GM11168 (cell line): Measurements from ENCODE around the gene SRSF10.
"Not testable (repeated sequence)": the region's sequence is repeated elsewhere in the genome, so short reads cannot be mapped to it uniquely, and the experiment has no call there.

ENCODE experiments used
- in situ Hi-C: fragments of 300-500 bp; cut with MboI; formaldehyde crosslinking; loops from one replicate; pipeline ENCODE4 v1.12.0; 2022; ENCODE audit warnings: low sequenced_read_pairs; ENCODE audit not compliant: unreplicated experiment

Gene SRSF10

GRCh38 chr1:23999156-23999671 is 19.1 kb upstream of the SRSF10 start:
- in situ Hi-C loops, result no loop called here

- in situ Hi-C loops, result no loop called here
Observed at GRCh38 chr1:23997812-23998211, 17.7 kb upstream of the SRSF10 start.

GRCh38 chr1:23996700-23997229 is 16.6 kb upstream of the SRSF10 start:
- in situ Hi-C loops, result no loop called here

GRCh38 chr1:23995431-23995837 is 15.3 kb upstream of the SRSF10 start:
- in situ Hi-C loops, result no loop called here

- in situ Hi-C loops, result not testable (repeated sequence)
Observed at GRCh38 chr1:23992011-23992410, 11.9 kb upstream of the SRSF10 start.

GRCh38 chr1:23989263-23989662 is 9.1 kb upstream of the SRSF10 start:
- in situ Hi-C loops, result no loop called here

GRCh38 chr1:23987038-23987437 is 6.9 kb upstream of the SRSF10 start:
- in situ Hi-C loops, result not testable (repeated sequence)

- in situ Hi-C loops, result no loop called here
Observed at GRCh38 chr1:23984417-23985186, 4.5 kb upstream of the SRSF10 start.

- in situ Hi-C loops, result no loop called here
Observed at GRCh38 chr1:23980728-23981070, 572 bp upstream of the SRSF10 start.

- in situ Hi-C loops, result no loop called here
Observed at GRCh38 chr1:23979387-23979880, 693 bp downstream of the SRSF10 start.

- in situ Hi-C loops, result no loop called here
Observed at GRCh38 chr1:23978805-23979204, 1.3 kb downstream of the SRSF10 start.

- in situ Hi-C loops, result no loop called here
Observed at GRCh38 chr1:23977854-23978191, 2.3 kb downstream of the SRSF10 start.

GRCh38 chr1:23977187-23977853 is 2.8 kb downstream of the SRSF10 start:
- in situ Hi-C loops, result no loop called here

GRCh38 chr1:23967871-23968270 is 12.3 kb downstream of the SRSF10 start:
- in situ Hi-C loops, result no loop called here

GRCh38 chr1:23966973-23967493 is 13.1 kb downstream of the SRSF10 start:
- in situ Hi-C loops, result no loop called here

- in situ Hi-C loops, result no loop called here
Observed at GRCh38 chr1:23964790-23965740, 15.1 kb downstream of the SRSF10 start.

GRCh38 chr1:23964235-23964668 is 15.9 kb downstream of the SRSF10 start:
- in situ Hi-C loops, result no loop called here

GRCh38 chr1:23963617-23964234 is 16.4 kb downstream of the SRSF10 start:
- in situ Hi-C loops, result no loop called here

- in situ Hi-C loops, result no loop called here
Observed at GRCh38 chr1:23960291-23961020, 19.7 kb downstream of the SRSF10 start.
